ENCODE results near the gene PSKH1. TPM values are rescaled to one million over a fixed set of nuclear protein-coding genes. Genes with fewer than 3 reads are reported as not detected.
"Not testable (repeated sequence)": the region's sequence is repeated elsewhere in the genome, so short reads cannot be mapped to it uniquely, and the experiment has no call there.

PSKH1 gene
- total RNA-seq, 2 experiments from 2014 or later: 11.4 to 13.3 TPM

- H3K36me3 ChIP-seq (ENCODE audit: insufficient read depth, low read length): peaks cover 40% of the 10 kb centered on the region
- no peak for TF ChIP-seq CTCF (IDR thresholded peaks at IDR 0.05)
- H3K4me1 Mint-ChIP-seq (ENCODE audit: low read depth): peaks cover 12% of the 10 kb centered on the region
- H3K27ac Mint-ChIP-seq: no peak overlapping the region
- no peak for DNase-seq
- H3K9me3 ChIP-seq (ENCODE audit: control insufficient read depth in 1 of 2, insufficient read depth in 1 of 2, low read length in 2 of 2): no peaks in the 10 kb centered on the region
- H3K4me3 Mint-ChIP-seq: no peak overlapping the region
- H3K9me3 Mint-ChIP-seq: no peaks in the 10 kb centered on the region
- ATAC-seq (ENCODE audit: poor library complexity): no peak
- peaks cover 7% of the 10 kb centered on the region for H3K4me1 ChIP-seq (ENCODE audit: insufficient read depth, low read length)
- no peak overlapping the region for H3K4me3 ChIP-seq (ENCODE audit: low read length)
- POLR2A ChIA-PET: interaction anchor here (1.3 kb wide), 1 partner anchor 47 kb away, joined by 3 read pairs; no protein-coding TSS in a partner anchor
- H3K36me3 Mint-ChIP-seq (ENCODE audit: low read depth): peaks cover 24% of the 10 kb centered on the region
- intact Hi-C loops (cut with DNase I, micrococcal nuclease): no loop called here
- H3K27me3 ChIP-seq (ENCODE audit: control insufficient read depth in 1 of 2, insufficient read depth in 2 of 2, low read length in 2 of 2): no peaks in the 10 kb centered on the region
- H3K27me3 Mint-ChIP-seq: no peaks in the 10 kb centered on the region
- CTCF ChIA-PET: interaction anchor here (4.4 kb wide), 1 partner anchor 46 kb away, joined by 21 read pairs; no protein-coding TSS in a partner anchor
- H3K27ac ChIP-seq (ENCODE audit: low read depth in 1 of 2, low read length in 2 of 2): no peak overlapping the region
Observed at GRCh38 chr16:67862623-67863583, 30.2 kb upstream of the PSKH1 start.

DNA sequence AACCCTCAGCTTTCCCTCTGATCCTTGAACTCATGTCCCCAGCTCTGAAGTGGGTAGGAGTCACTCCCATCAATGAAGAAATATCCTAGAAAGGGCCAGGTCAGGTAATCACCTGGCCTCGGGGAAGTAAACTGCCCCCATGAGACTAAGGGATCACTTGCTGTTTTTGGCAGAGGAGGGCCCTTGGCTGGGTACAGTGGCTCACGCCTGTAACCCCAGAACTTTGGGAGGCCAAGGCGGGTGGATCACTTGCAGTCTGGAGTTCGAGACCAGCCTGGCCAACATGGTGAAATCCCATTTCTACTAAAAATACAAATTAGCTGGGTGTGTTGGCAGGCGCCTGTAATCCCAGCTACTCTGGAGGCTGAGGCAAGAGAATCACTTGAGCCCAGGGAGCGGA lies 29.0 kb upstream of the PSKH1 start:
- ATAC-seq (ENCODE audit: poor library complexity); POLR2A ChIA-PET; H3K27ac ChIP-seq (ENCODE audit: low read depth in 1 of 2, low read length in 2 of 2); H3K27ac Mint-ChIP-seq; DNase-seq; H3K27me3 ChIP-seq (ENCODE audit: control insufficient read depth in 1 of 2, insufficient read depth in 2 of 2, low read length in 2 of 2); H3K4me3 Mint-ChIP-seq; intact Hi-C loops (cut with DNase I, micrococcal nuclease); H3K9me3 Mint-ChIP-seq; H3K4me3 ChIP-seq (ENCODE audit: low read length); H3K27me3 Mint-ChIP-seq; H3K4me1 ChIP-seq (ENCODE audit: insufficient read depth, low read length); H3K9me3 ChIP-seq (ENCODE audit: control insufficient read depth in 1 of 2, insufficient read depth in 1 of 2, low read length in 2 of 2); H3K4me1 Mint-ChIP-seq (ENCODE audit: low read depth): not testable (repeated sequence)
- CTCF ChIA-PET: interaction anchor here (4.4 kb wide), 1 partner anchor 47 kb away, joined by 21 read pairs; no protein-coding TSS in a partner anchor
- H3K36me3 ChIP-seq (ENCODE audit: insufficient read depth, low read length): peaks cover 51% of the 10 kb centered on the region
- H3K36me3 Mint-ChIP-seq (ENCODE audit: low read depth): peaks cover 28% of the 10 kb centered on the region

- intact Hi-C loops (cut with DNase I, micrococcal nuclease): no loop called here
- H3K27me3 ChIP-seq (ENCODE audit: control insufficient read depth in 1 of 2, insufficient read depth in 2 of 2, low read length in 2 of 2): no peaks in the 10 kb centered on the region
- no peak for DNase-seq
- CTCF ChIA-PET: interaction anchor here (4.4 kb wide), 1 partner anchor 48 kb away, joined by 21 read pairs; no protein-coding TSS in a partner anchor
- Mint-ChIP-seq H3K27ac (peak overlapping the region; percentile 22), H3K36me3 (ENCODE audit: low read depth) (peaks cover 28% of the 10 kb centered on the region), H3K9me3 (no peaks in the 10 kb centered on the region), H3K27me3 (no peaks in the 10 kb centered on the region), H3K4me3 (no peak overlapping the region), H3K4me1 (ENCODE audit: low read depth) (no peaks in the 10 kb centered on the region)
- POLR2A ChIA-PET: no interaction called here
- H3K4me3 ChIP-seq (ENCODE audit: low read length): no peak overlapping the region
- no peaks in the 10 kb centered on the region for H3K4me1 ChIP-seq (ENCODE audit: insufficient read depth, low read length)
- TF ChIP-seq CTCF (IDR thresholded peaks at IDR 0.05): no peak
- no peak for ATAC-seq (ENCODE audit: poor library complexity)
- no peaks in the 10 kb centered on the region for H3K9me3 ChIP-seq (ENCODE audit: control insufficient read depth in 1 of 2, insufficient read depth in 1 of 2, low read length in 2 of 2)
- H3K27ac ChIP-seq (ENCODE audit: low read depth in 1 of 2, low read length in 2 of 2): no peak overlapping the region
- H3K36me3 ChIP-seq (ENCODE audit: insufficient read depth, low read length): peaks cover 54% of the 10 kb centered on the region
Observed at GRCh38 chr16:67864594-67864993, 28.5 kb upstream of the PSKH1 start.

Data from CD4-positive, alpha-beta T cell (primary cell).